Effector memory CD4-positive, alpha-beta T cell (primary cell): ENCODE measurements around the gene CADM1.

Source experiments
- DNase-seq, 3 donors: peaks; one replicate each; pipeline ENCODE4 v3.0.0-alpha.2; 2020
- H3K27ac ChIP-seq: 2 replicates; pipeline ENCODE4 v1.7.0; 2013; ENCODE audit warnings: mild to moderate bottlenecking, low read length, moderate library complexity; ENCODE audit not compliant: insufficient read depth, poor library complexity, severe bottlenecking
- H3K27me3 ChIP-seq: replicated peaks from 2 replicates; pipeline ENCODE4 v1.7.0; 2013; ENCODE audit warnings: mild to moderate bottlenecking, low read length; ENCODE audit not compliant: insufficient read depth, control insufficient read depth, poor library complexity, severe bottlenecking
- H3K36me3 ChIP-seq: 2 replicates; pipeline ENCODE4 v1.7.0; 2013; ENCODE audit warnings: mild to moderate bottlenecking, low read length, moderate library complexity; ENCODE audit not compliant: control insufficient read depth, insufficient read depth
- H3K4me1 ChIP-seq: 2 replicates; pipeline ENCODE4 v1.7.0; 2013; ENCODE audit warnings: low read length, mild to moderate bottlenecking; ENCODE audit not compliant: control insufficient read depth, insufficient read depth, poor library complexity, severe bottlenecking
- H3K4me3 ChIP-seq: 2 replicates; pipeline ENCODE4 v1.7.0; 2013; ENCODE audit warnings: low read length, low read depth, mild to moderate bottlenecking; ENCODE audit not compliant: insufficient read depth, poor library complexity, severe bottlenecking
- H3K9me3 ChIP-seq: 2 replicates; pipeline ENCODE4 v1.7.0; 2013; ENCODE audit warnings: mild to moderate bottlenecking, low read length, moderate library complexity; ENCODE audit not compliant: control insufficient read depth

Gene CADM1

GRCh38 chr11:115499891-115500290 lies 4.3 kb downstream of the CADM1 start:
- H3K4me3 ChIP-seq, result no peak overlapping the region
- peaks cover 34% of the 10 kb centered on the region for H3K27me3 ChIP-seq
- H3K36me3 ChIP-seq, result no peaks in the 10 kb centered on the region
- peaks cover 21% of the 10 kb centered on the region for H3K4me1 ChIP-seq
- DNase-seq, result no peak
- no peaks in the 10 kb centered on the region for H3K9me3 ChIP-seq
- H3K27ac ChIP-seq, result no peak overlapping the region

- Histone ChIP-seq H3K4me3 (no peak overlapping the region), H3K9me3 (no peaks in the 10 kb centered on the region), H3K36me3 (no peaks in the 10 kb centered on the region), H3K27me3 (peaks cover 29% of the 10 kb centered on the region), H3K27ac (no peak overlapping the region), H3K4me1 (peaks cover 20% of the 10 kb centered on the region)
- DNase-seq, result no peak
Observed at GRCh38 chr11:115499241-115499799, 4.9 kb downstream of the CADM1 start.

GRCh38 chr11:115498354-115498753 lies 5.9 kb downstream of the CADM1 start:
- Histone ChIP-seq H3K27ac (no peak overlapping the region), H3K4me1 (peaks cover 10% of the 10 kb centered on the region), H3K9me3 (no peaks in the 10 kb centered on the region), H3K4me3 (no peak overlapping the region), H3K27me3 (peaks cover 19% of the 10 kb centered on the region), H3K36me3 (no peaks in the 10 kb centered on the region)
- no peak for DNase-seq

GRCh38 chr11:115497303-115497702 lies 6.9 kb downstream of the CADM1 start:
- H3K27me3 ChIP-seq, result peaks cover 9% of the 10 kb centered on the region
- no peak overlapping the region for H3K4me3 ChIP-seq
- peaks cover under 1% of the 10 kb centered on the region for H3K4me1 ChIP-seq
- DNase-seq, result no peak
- H3K27ac ChIP-seq, result no peak overlapping the region
- H3K9me3 ChIP-seq, result no peaks in the 10 kb centered on the region
- no peaks in the 10 kb centered on the region for H3K36me3 ChIP-seq

- H3K4me3 ChIP-seq, result no peak overlapping the region
- H3K27ac ChIP-seq, result no peak overlapping the region
- no peak for DNase-seq
- H3K4me1 ChIP-seq, result no peaks in the 10 kb centered on the region
- peaks cover 4% of the 10 kb centered on the region for H3K27me3 ChIP-seq
- no peaks in the 10 kb centered on the region for H3K9me3 ChIP-seq
- H3K36me3 ChIP-seq, result no peaks in the 10 kb centered on the region
Observed at GRCh38 chr11:115496892-115497291, 7.3 kb downstream of the CADM1 start.

GRCh38 chr11:115493905-115494304 lies 10.3 kb downstream of the CADM1 start:
- no peaks in the 10 kb centered on the region for H3K36me3 ChIP-seq
- no peaks in the 10 kb centered on the region for H3K4me1 ChIP-seq
- H3K9me3 ChIP-seq, result no peaks in the 10 kb centered on the region
- H3K4me3 ChIP-seq, result no peak overlapping the region
- DNase-seq, result no peak
- no peaks in the 10 kb centered on the region for H3K27me3 ChIP-seq
- no peak overlapping the region for H3K27ac ChIP-seq

- Histone ChIP-seq H3K27ac (no peak overlapping the region), H3K9me3 (no peaks in the 10 kb centered on the region), H3K4me3 (no peak overlapping the region), H3K4me1 (no peaks in the 10 kb centered on the region), H3K36me3 (no peaks in the 10 kb centered on the region), H3K27me3 (no peaks in the 10 kb centered on the region)
- no peak for DNase-seq
Observed at GRCh38 chr11:115493488-115493887, 10.7 kb downstream of the CADM1 start.

GRCh38 chr11:115489466-115489865 lies 14.7 kb downstream of the CADM1 start:
- H3K4me1 ChIP-seq, result no peaks in the 10 kb centered on the region
- no peak overlapping the region for H3K27ac ChIP-seq
- no peak overlapping the region for H3K4me3 ChIP-seq
- no peaks in the 10 kb centered on the region for H3K27me3 ChIP-seq
- DNase-seq, result no peak
- H3K36me3 ChIP-seq, result no peaks in the 10 kb centered on the region
- H3K9me3 ChIP-seq, result no peaks in the 10 kb centered on the region

GRCh38 chr11:115488945-115489344 lies 15.3 kb downstream of the CADM1 start:
- Histone ChIP-seq H3K27me3 (no peaks in the 10 kb centered on the region), H3K9me3 (no peaks in the 10 kb centered on the region), H3K4me1 (no peaks in the 10 kb centered on the region), H3K4me3 (no peak overlapping the region), H3K27ac (no peak overlapping the region), H3K36me3 (no peaks in the 10 kb centered on the region)
- no peak for DNase-seq

GRCh38 chr11:115481528-115481927 lies 22.7 kb downstream of the CADM1 start:
- no peak overlapping the region for H3K4me3 ChIP-seq
- H3K27ac ChIP-seq, result no peak overlapping the region

More at GRCh38 chr11:115481528-115481927, 22.7 kb downstream of the CADM1 start:
- H3K27me3 ChIP-seq, result no peaks in the 10 kb centered on the region
- H3K9me3 ChIP-seq, result no peaks in the 10 kb centered on the region
- no peaks in the 10 kb centered on the region for H3K4me1 ChIP-seq
- DNase-seq, result no peak
- no peaks in the 10 kb centered on the region for H3K36me3 ChIP-seq
